Measurements from ENCODE around the gene LPP. TPM values are rescaled to one million over a fixed set of nuclear protein-coding genes. Genes with fewer than 3 reads are reported as not detected.

The LPP gene
- total RNA-seq, 1 donor = 196 TPM

DNA sequence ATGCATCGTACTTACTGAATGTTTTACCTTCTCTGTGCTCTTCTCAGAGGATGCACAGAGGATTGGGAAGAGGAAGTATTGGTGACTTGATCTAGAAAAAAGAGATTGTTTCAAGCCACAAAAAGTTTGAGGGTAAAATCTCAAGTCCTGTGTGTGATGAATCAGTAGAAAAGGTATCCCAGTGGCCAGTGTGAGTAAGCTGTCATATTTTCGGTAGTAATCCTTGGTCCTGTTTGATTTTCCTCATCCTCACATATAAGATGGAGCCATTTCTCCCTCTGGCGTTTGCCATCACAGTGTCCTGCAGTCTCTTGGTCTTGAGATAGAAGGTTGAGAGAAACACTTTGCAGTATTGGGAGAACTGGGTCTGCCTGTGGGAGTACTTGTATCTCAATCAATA is 166.8 kb downstream of the LPP start:
- H3K4me3 ChIP-seq (ENCODE audit: low read depth, low read length) = no peak overlapping the region
- no peak for DNase-seq (ENCODE audit: low read depth)
- TF ChIP-seq, protein P1, sequence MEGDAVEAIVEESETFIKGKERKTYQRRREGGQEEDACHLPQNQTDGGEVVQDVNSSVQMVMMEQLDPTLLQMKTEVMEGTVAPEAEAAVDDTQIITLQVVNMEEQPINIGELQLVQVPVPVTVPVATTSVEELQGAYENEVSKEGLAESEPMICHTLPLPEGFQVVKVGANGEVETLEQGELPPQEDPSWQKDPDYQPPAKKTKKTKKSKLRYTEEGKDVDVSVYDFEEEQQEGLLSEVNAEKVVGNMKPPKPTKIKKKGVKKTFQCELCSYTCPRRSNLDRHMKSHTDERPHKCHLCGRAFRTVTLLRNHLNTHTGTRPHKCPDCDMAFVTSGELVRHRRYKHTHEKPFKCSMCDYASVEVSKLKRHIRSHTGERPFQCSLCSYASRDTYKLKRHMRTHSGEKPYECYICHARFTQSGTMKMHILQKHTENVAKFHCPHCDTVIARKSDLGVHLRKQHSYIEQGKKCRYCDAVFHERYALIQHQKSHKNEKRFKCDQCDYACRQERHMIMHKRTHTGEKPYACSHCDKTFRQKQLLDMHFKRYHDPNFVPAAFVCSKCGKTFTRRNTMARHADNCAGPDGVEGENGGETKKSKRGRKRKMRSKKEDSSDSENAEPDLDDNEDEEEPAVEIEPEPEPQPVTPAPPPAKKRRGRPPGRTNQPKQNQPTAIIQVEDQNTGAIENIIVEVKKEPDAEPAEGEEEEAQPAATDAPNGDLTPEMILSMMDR (IDR thresholded peaks at IDR 0.05; ENCODE audit: insufficient read depth, low read depth, low read length) = no peak

DNA sequence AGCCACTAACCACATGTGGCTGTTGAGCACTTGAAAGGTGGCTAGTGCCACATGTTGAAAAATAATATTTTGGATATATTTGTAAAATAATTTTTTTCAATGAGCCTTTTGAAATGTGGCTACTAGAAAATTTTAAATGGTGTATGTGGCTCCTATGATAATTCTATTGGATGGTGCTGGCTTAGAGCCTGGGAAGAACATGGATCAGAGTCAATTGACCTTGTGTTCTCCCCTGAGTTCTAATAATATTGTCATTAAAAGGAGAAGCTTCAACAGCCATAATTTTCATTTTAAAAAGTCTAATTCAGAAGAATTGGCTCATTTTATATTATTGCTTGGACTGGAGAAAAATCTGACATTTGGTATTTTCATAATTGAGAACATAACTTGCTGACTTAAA is 167.3 kb downstream of the LPP start:
- DNase-seq (ENCODE audit: low read depth) = no peak
- TF ChIP-seq, protein P1 (IDR thresholded peaks at IDR 0.05; ENCODE audit: insufficient read depth, low read depth, low read length) = no peak
- H3K4me3 ChIP-seq (ENCODE audit: low read depth, low read length) = no peak overlapping the region

DNA sequence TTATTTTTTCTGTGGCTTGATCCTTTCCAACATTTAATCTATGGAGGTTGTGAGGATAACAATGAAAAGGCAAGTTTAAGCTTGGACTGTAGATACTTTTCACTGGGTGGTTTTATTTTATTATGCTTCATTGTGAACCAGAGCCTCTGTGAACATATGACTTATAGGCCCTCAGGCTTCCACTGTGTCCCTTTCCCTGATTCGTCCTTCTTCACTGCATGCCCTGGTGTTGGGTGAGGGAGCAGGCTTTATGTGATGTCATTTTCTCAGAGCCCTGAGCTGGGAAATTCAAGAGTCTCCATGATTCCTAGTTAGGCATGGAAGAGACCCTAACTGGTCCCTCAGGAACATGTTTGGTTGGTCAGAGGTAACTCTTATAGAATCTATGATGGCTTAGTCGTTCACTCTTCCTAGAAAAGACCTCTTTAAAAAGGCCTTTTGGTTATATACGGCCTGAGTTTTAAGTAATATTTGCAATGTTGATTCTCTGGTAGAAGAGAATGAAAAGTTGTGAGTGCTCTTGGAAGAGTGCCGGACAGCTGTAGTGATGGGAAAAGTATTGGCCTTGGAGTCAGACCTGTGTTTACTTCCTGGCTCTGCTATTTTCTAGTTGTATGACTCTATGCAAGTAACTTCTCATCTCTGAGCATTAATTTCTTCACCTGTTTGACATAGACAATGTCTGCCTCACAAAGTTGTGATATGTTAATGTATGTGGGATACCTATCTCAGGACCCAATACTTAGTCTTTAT is 168.4 kb downstream of the LPP start:
- DNase-seq (ENCODE audit: low read depth) = no peak
- TF ChIP-seq, protein P1 (IDR thresholded peaks at IDR 0.05; ENCODE audit: insufficient read depth, low read depth, low read length) = no peak

DNA sequence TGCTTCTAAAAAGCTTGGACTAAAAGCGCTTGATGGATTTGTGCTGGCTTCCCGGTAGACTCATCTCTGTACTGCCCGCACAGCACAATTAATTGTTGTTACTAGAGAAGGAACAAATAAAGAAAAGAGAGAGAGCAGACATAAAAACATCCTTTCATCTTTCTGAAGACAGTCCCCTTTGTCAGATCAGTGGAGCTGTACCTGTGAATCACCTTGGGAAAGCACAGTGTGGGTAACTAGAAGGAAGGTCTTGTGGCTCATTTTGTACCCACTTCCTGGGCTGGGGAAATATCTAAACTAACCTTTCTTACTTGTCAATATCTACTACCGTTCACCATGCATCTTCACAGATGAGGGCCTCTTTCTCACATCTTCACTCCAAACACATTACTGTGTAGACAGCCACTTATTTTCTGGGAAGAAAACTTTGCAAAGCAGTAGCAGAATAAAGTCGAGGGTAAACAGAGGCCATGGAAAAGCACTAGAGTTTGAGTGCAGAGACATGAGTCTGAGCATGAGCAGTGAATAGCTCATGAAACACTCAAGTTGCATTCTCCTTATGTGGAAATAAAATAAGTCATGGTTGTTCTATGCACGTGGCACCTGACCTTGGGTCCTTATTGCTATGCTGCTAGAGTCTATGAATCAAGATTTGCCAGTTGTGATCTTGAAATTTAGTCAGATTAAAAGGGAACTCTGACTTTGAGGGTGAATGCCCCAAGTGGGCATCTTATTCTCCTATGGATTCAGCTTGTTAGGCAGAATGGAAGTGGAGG is 169.3 kb downstream of the LPP start:
- TF ChIP-seq, protein P1 (IDR thresholded peaks at IDR 0.05; ENCODE audit: insufficient read depth, low read depth, low read length) = no peak
- no peak for DNase-seq (ENCODE audit: low read depth)
- H3K4me3 ChIP-seq (ENCODE audit: low read depth, low read length) = no peak overlapping the region

More for the DNA sequence above, 168.4 kb downstream of the LPP start:
- H3K4me3 ChIP-seq (ENCODE audit: low read depth, low read length) = no peak overlapping the region

DNA sequence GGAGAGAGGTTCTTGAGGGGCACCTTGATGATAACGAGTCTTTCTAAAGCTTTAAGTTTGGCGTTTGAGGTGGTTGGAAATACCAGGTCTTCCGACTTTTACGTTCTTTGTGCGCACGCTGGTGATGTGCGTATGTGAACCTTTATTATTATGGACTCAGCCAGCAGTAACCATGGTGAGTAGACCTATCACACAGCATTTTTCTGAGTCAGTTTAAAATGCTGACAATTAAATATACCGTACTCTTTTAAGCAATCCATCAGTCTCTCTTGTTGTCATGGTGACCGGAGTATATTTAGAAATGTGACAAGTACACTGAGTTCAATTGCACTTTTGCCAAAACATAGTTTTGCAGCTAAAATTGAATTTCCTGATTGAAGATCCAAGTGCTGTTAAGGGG is 172.2 kb downstream of the LPP start:
- no peak for DNase-seq (ENCODE audit: low read depth)
- TF ChIP-seq, protein P1 (IDR thresholded peaks at IDR 0.05; ENCODE audit: insufficient read depth, low read depth, low read length) = no peak
- H3K4me3 ChIP-seq (ENCODE audit: low read depth, low read length) = no peak overlapping the region

DNA sequence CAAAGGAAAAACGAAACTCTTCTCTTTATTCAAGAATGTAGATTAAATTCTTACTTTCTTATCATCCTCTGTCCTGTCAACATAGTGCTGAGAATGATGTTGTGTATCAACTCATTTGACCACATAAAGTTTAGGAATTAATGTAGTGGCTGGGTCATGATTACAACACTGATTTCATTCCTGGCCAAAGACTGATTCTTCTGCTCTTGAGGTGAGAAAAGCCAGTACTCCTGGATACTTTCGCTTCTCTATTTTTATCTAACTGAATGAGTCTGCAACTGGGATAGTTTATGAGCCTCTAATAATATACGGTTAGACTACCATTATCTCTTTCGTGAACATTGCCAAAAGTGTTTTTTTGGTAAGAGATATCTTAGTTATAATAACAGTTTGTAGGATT is 173.0 kb downstream of the LPP start:
- TF ChIP-seq, protein P1 (IDR thresholded peaks at IDR 0.05; ENCODE audit: insufficient read depth, low read depth, low read length) = no peak
- DNase-seq (ENCODE audit: low read depth) = peak; percentile 66
- no peak overlapping the region for H3K4me3 ChIP-seq (ENCODE audit: low read depth, low read length)
